Gastroesophageal sphincter (tissue), 3 donors: ENCODE measurements around the gene GALNT17.

Experiments used
- EP300 ChIP-seq: sonication (generic); formaldehyde crosslinking; IDR thresholded peaks from one replicate; pipeline ENCODE4 v1.6.1; 2017; ENCODE audit warnings: antibody characterized with exemption, mild to moderate bottlenecking
- POLR2A ChIP-seq, 2 donors: fragments of 450-650 bp; IDR thresholded peaks; one replicate each; pipeline ENCODE4 v1.6.1; 2017; ENCODE audit warnings: antibody characterized with exemption in 2 of 2, mild to moderate bottlenecking in 2 of 2, moderate library complexity in 1 of 2
- POLR2AphosphoS5 ChIP-seq: sonication (generic); formaldehyde crosslinking; IDR thresholded peaks from one replicate; pipeline ENCODE4 v1.6.1; 2017; ENCODE audit warnings: antibody characterized with exemption
- TF ChIP-seq, protein P1 (sequence below), 4 experiments: fragments of 200-600 bp in 2 of 4; fragments of 450-650 bp in 2 of 4; sonication (generic) in 1 of 4; IDR thresholded peaks; one replicate each; pipeline ENCODE4 v1.5.1; 2017 to 2019; ENCODE audit warnings: antibody characterized with exemption in 4 of 4, mild to moderate bottlenecking in 2 of 4, moderate library complexity in 2 of 4

GRCh38 chr7:71687831-71688599 lies 556.1 kb downstream of the GALNT17 start:
- TF ChIP-seq, protein P1, sequence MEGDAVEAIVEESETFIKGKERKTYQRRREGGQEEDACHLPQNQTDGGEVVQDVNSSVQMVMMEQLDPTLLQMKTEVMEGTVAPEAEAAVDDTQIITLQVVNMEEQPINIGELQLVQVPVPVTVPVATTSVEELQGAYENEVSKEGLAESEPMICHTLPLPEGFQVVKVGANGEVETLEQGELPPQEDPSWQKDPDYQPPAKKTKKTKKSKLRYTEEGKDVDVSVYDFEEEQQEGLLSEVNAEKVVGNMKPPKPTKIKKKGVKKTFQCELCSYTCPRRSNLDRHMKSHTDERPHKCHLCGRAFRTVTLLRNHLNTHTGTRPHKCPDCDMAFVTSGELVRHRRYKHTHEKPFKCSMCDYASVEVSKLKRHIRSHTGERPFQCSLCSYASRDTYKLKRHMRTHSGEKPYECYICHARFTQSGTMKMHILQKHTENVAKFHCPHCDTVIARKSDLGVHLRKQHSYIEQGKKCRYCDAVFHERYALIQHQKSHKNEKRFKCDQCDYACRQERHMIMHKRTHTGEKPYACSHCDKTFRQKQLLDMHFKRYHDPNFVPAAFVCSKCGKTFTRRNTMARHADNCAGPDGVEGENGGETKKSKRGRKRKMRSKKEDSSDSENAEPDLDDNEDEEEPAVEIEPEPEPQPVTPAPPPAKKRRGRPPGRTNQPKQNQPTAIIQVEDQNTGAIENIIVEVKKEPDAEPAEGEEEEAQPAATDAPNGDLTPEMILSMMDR (IDR thresholded peaks at IDR 0.05): no peak
- TF ChIP-seq POLR2A (IDR thresholded peaks at IDR 0.05) (no peak), POLR2AphosphoS5 (no peak), EP300 (no peak)
